Mucosa of descending colon (tissue), 3 donors: Measurements from ENCODE around the gene NCF4. TPM values are rescaled to one million over a fixed set of nuclear protein-coding genes. Genes with fewer than 3 reads are reported as not detected.

ENCODE experiments used
- ATAC-seq: fragments of 200-7000 bp; cut with Tn5 transposase; one replicate; pipeline ENCODE4 v1.9.1; 2020; ENCODE audit warnings: mild to moderate bottlenecking, moderate library complexity
- DNase-seq, 3 donors: peaks; one replicate each; pipeline ENCODE4 v3.0.0-alpha.2; 2020
- H3K36me3 ChIP-seq: fragments of 200-600 bp; one replicate; pipeline ENCODE4 v1.8.0; 2021; ENCODE audit warnings: low read depth, mild to moderate bottlenecking
- H3K4me1 ChIP-seq: fragments of 200-600 bp; one replicate; pipeline ENCODE4 v1.8.0; 2021; ENCODE audit warnings: low read depth, mild to moderate bottlenecking
- H3K4me3 ChIP-seq: fragments of 200-600 bp; one replicate; pipeline ENCODE4 v1.8.0; 2021; ENCODE audit warnings: mild to moderate bottlenecking
- H3K9me3 ChIP-seq: fragments of 200-600 bp; one replicate; pipeline ENCODE4 v1.8.0; 2021; ENCODE audit warnings: mild to moderate bottlenecking
- intact Hi-C, 2 donors: fragments of 100-400 bp; cut with DNase I in 1 of 2; cut with micrococcal nuclease in 1 of 2; formaldehyde crosslinking; loops; one replicate each; pipeline versions ENCODE4 v1.11.0 to v1.11.1; 2022; cut with DNase I, micrococcal nuclease
- total RNA-seq, 3 donors: library from RNA; stranded (reverse); fragmentation: NEBNext Ultra II Directional in 2 of 3; extraction: Animal tissue kit (Norgen Biotek cat#: 25700) in 2 of 3; gene quantifications; one replicate each; pipeline versions ENCODE4 v1.2.1 to v1.2.4, GENCODE V29; 2021 to 2023
- TF ChIP-seq, protein P1 (sequence below): fragments of 200-600 bp; IDR thresholded peaks from one replicate; pipeline ENCODE4 v1.8.0; 2022; ENCODE audit warnings: antibody characterized with exemption, mild to moderate bottlenecking
- donor health status: DM: no; HTN: no; CAD: no; lungs with moderate emphysema.
- donor health status: DM: no; HTN: no; CAD: no.
- donor health status: DM: no; HTN: yes; CAD: no.

Gene NCF4
- total RNA-seq, 3 donors from 2014 or later = 6.3 to 15.2 (median 14.8) TPM

DNA sequence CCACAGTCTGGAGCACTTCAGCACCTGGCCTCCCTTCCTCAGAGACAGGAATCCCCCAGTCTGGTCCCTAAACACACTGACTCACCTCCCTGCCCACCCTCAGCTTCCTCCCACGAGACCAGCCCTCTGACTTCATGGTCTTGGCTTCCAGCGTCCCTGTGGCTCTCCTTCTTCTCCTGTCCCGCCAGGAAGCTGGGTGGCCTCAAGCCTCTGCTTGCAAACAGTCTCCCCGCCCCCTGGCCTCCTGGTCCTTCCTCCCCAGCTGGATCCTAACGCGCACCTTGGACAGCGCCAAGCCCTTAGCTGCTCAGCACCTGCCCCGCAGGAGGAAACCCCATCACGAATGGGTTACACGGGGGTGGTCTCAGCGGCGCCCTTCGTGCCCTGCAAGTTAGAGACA lies 4.5 kb downstream of the NCF4 start:
- Histone ChIP-seq H3K9me3 (no peaks in the 10 kb centered on the region), H3K4me1 (peaks cover 5% of the 10 kb centered on the region), H3K4me3 (no peak overlapping the region), H3K36me3 (no peaks in the 10 kb centered on the region)
- DNase-seq (no peak), ATAC-seq (no peak)
- TF ChIP-seq, protein P1, sequence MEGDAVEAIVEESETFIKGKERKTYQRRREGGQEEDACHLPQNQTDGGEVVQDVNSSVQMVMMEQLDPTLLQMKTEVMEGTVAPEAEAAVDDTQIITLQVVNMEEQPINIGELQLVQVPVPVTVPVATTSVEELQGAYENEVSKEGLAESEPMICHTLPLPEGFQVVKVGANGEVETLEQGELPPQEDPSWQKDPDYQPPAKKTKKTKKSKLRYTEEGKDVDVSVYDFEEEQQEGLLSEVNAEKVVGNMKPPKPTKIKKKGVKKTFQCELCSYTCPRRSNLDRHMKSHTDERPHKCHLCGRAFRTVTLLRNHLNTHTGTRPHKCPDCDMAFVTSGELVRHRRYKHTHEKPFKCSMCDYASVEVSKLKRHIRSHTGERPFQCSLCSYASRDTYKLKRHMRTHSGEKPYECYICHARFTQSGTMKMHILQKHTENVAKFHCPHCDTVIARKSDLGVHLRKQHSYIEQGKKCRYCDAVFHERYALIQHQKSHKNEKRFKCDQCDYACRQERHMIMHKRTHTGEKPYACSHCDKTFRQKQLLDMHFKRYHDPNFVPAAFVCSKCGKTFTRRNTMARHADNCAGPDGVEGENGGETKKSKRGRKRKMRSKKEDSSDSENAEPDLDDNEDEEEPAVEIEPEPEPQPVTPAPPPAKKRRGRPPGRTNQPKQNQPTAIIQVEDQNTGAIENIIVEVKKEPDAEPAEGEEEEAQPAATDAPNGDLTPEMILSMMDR = no peak
- intact Hi-C loops = no loop called here

DNA sequence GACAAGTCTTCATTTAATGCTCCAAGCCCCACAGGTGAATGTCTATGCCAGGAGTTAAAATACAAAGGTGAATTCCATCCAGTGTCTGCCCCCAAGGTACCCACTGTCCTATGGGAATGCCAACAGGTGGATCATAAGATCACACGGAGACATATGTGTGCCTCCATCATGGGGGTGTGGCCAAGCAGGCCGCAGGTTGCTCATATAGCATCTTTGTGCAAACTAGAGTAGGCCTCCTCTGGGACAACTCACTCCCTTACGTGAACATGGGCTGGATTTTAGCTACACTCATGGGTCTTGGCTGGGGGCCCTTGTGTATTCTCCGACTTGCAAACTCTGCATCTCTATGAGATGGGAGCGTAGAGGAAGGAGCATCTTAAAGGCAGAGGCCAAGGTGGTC lies 6.9 kb downstream of the NCF4 start:
- no peak overlapping the region for H3K4me3 ChIP-seq
- intact Hi-C loops = no loop called here
- DNase-seq (no peak), ATAC-seq (no peak)
- no peaks in the 10 kb centered on the region for H3K36me3 ChIP-seq
- no peaks in the 10 kb centered on the region for H3K9me3 ChIP-seq
- TF ChIP-seq, protein P1 = no peak
- no peaks in the 10 kb centered on the region for H3K4me1 ChIP-seq

DNA sequence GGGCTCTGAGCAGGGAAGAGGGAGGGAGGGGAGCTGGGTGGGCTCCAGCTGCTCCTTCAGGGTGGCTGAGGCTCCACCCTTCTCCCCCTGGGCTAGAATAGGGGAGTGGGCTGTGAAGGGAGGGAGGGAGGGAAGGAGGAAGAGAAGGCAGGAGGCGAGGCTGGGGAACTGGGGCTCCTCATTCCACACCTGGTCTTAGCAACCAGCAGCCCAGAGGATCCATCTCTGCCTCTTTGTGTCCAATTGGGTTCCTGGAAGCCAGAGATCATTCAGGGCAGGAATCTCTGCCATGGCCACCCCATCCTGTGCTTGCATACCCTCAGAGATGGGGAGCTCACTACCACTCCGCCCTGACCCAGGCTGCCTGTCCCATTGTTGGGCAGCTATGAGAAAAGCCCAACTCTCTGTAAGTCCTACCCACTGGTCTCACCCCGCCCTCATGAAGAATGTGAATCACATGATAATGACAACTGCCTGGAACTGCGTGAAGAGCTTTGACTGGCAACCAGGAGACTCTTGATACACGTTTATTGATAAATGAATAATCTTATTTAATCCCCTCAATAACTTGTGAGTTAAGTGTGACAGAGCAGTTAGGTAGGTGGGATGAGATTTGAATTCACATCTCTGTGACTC lies 7.9 kb downstream of the NCF4 start:
- no peak for ATAC-seq
- H3K4me1 ChIP-seq = no peaks in the 10 kb centered on the region
- no peak overlapping the region for H3K4me3 ChIP-seq
- no peaks in the 10 kb centered on the region for H3K9me3 ChIP-seq
- no peak for DNase-seq
- no peaks in the 10 kb centered on the region for H3K36me3 ChIP-seq
- TF ChIP-seq, protein P1 = no peak
- intact Hi-C loops = no loop called here

DNA sequence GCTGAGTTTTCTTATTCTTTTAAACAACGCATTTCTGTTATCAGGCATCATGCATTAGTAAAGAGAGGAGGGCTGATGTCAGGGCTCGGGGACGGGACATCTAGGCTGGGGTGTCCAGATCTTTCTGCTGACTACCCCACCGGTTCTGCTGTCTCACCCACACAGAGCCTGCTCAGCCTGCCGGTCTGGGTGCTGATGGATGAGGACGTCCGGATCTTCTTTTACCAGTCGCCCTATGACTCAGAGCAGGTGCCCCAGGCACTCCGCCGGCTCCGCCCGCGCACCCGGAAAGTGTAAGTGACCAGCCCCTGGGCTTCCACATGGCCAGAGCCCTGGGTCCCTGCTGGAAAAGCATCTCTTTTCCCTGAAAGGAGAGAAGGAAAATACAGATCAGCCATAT lies 9.4 kb downstream of the NCF4 start:
- Histone ChIP-seq H3K4me1 (no peaks in the 10 kb centered on the region), H3K9me3 (no peaks in the 10 kb centered on the region), H3K4me3 (no peak overlapping the region), H3K36me3 (no peaks in the 10 kb centered on the region)
- TF ChIP-seq, protein P1 = no peak
- ATAC-seq (no peak), DNase-seq (no peak)
- intact Hi-C loops = no loop called here

DNA sequence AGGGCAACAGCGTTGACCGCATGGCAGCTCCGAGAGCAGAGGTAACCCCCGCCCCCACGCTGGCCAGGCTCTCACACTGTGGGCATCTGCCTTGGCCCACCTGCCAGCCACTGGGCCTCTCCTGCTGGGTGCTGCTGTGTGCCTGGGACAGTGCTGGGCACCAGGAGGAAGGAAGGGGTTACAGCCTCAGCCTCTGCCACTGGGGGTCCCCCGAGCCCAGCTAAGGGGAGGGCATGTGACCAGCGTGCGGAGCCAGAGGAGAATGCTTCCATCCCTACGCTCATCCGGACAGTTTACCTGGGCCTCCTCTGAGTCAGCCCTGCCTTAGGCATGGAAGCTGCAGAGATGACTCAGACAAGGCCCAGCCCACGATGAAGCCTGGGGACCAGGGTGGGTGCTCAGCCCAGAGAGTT lies 10.9 kb downstream of the NCF4 start:
- no peak overlapping the region for H3K4me3 ChIP-seq
- ATAC-seq (no peak), DNase-seq (no peak)
- H3K4me1 ChIP-seq = no peaks in the 10 kb centered on the region
- no peaks in the 10 kb centered on the region for H3K36me3 ChIP-seq
- TF ChIP-seq, protein P1 = no peak
- intact Hi-C loops = no loop called here
- H3K9me3 ChIP-seq = no peaks in the 10 kb centered on the region

DNA sequence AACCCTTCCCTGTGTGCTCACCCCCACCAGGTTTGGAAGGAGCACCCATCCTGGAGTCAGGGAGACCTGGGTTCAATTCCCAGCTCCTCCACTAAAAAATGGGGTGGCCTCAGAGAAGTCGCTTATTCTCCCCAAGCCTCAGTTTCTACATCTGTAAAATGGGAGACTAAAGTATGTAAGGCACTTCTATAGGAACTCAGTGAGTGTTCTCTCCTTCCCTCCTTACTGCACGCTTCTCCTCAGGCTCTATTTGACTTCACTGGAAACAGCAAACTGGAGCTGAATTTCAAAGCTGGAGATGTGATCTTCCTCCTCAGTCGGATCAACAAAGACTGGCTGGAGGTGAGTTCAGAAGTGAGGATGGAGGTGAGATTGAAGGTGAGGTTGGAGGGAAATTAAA lies 11.3 kb downstream of the NCF4 start:
- TF ChIP-seq, protein P1 = no peak
- Histone ChIP-seq H3K4me1 (no peaks in the 10 kb centered on the region), H3K9me3 (no peaks in the 10 kb centered on the region), H3K36me3 (no peaks in the 10 kb centered on the region), H3K4me3 (no peak overlapping the region)
- ATAC-seq (no peak), DNase-seq (no peak)
- intact Hi-C loops = no loop called here
